ENCODE results near the gene SPC25. TPM values are rescaled to one million over a fixed set of nuclear protein-coding genes. Genes with fewer than 3 reads are reported as not detected.
A peak's percentile ranks its signal among the peaks of the same experiment; 100 is the strongest.
"Not testable (repeated sequence)": the region's sequence is repeated elsewhere in the genome, so short reads cannot be mapped to it uniquely, and the experiment has no call there.

The SPC25 gene
- 6.0 TPM for total RNA-seq

- ATAC-seq = peak; percentile 99
These were observed at the start of gene SPC25 for GRCh38 chr2:168890006-168890782. SPC25 (minus strand) TSS chr2:168890430; CDS start chr2:168889519, 911 bp downstream.

GRCh38 chr2:168939918-168940317 lies 49.7 kb upstream of the SPC25 start:
- no peak for ATAC-seq

GRCh38 chr2:168939061-168939460 lies 48.8 kb upstream of the SPC25 start:
- no peak for ATAC-seq

GRCh38 chr2:168935810-168936581 lies 45.8 kb upstream of the SPC25 start:
- peak; percentile 81 for ATAC-seq

GRCh38 chr2:168934826-168935225 lies 44.6 kb upstream of the SPC25 start:
- ATAC-seq = peak; percentile 87

GRCh38 chr2:168932174-168932573 lies 41.9 kb upstream of the SPC25 start:
- ATAC-seq = not testable (repeated sequence)

GRCh38 chr2:168930242-168930641 lies 40.0 kb upstream of the SPC25 start:
- ATAC-seq = no peak

- no peak for ATAC-seq
These were observed 38.8 kb upstream of the SPC25 start for GRCh38 chr2:168929031-168929430.

- ATAC-seq = no peak
These were observed 38.0 kb upstream of the SPC25 start for GRCh38 chr2:168928113-168928831.

- peak; percentile 66 for ATAC-seq
These were observed 36.6 kb upstream of the SPC25 start for GRCh38 chr2:168926621-168927386.

- no peak for ATAC-seq
These were observed 30.4 kb upstream of the SPC25 start for GRCh38 chr2:168920504-168921157.

GRCh38 chr2:168916331-168916675 lies 26.1 kb upstream of the SPC25 start:
- no peak for ATAC-seq

- no peak for ATAC-seq
These were observed 25.5 kb upstream of the SPC25 start for GRCh38 chr2:168915441-168916330.

- no peak for ATAC-seq
These were observed 23.3 kb upstream of the SPC25 start for GRCh38 chr2:168913495-168913894.

GRCh38 chr2:168912901-168913369 lies 22.7 kb upstream of the SPC25 start:
- no peak for ATAC-seq

- ATAC-seq = no peak
These were observed 22.2 kb upstream of the SPC25 start for GRCh38 chr2:168912466-168912865.

- no peak for ATAC-seq
These were observed 20.1 kb upstream of the SPC25 start for GRCh38 chr2:168910330-168910729.

- no peak for ATAC-seq
These were observed 17.9 kb upstream of the SPC25 start for GRCh38 chr2:168907940-168908662.

- no peak for ATAC-seq
These were observed 14.1 kb upstream of the SPC25 start for GRCh38 chr2:168904358-168904757.

GRCh38 chr2:168903888-168904287 lies 13.7 kb upstream of the SPC25 start:
- no peak for ATAC-seq
